Stimulated activated CD8-positive, alpha-beta memory T cell treated with anti-CD3 and anti-CD28 coated beads, Interleukin-12 subunit alpha, Interleukin-12 subunit beta, amount 100 ng/mL, for 1 hour (primary cell): Measurements from ENCODE around the gene TDRD7.

Experiments
- DNase-seq: peaks from one replicate; pipeline ENCODE4 v3.0.0-alpha.2; 2020; ENCODE audit warnings: low read depth

Gene TDRD7

DNA sequence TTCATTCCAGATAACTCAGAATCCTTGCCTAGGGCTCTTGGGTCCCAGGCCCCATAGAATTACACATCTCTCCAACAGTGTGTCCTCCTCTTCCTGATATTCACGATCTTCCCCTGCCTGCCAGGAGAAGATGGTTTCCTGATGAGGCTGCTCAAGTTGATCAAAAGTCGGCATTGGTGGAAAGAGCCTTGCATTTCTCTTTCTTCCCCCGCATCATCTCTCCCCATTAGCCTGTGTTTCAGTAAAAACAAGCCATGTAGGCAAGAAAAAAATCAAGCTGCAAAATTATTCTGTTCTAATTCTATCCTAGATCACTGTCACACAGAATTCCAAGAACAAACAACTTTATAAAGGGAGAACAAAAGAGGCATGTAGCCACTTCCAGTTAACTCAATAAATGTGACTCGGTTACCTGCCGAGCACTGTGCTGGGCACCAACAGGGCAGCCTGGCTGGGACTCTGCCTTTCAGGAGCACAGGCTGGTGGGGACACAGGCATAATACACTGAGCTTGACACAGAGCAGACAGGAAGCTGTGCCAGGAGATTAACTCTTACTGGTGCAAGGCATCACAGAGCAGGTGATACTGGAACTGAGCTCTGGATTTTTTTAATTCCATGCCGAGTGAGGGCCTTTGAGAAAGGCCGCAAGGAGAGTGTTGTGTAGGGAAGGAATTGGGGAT is 115.1 kb downstream of the TDRD7 start:
- no peak for DNase-seq

DNA sequence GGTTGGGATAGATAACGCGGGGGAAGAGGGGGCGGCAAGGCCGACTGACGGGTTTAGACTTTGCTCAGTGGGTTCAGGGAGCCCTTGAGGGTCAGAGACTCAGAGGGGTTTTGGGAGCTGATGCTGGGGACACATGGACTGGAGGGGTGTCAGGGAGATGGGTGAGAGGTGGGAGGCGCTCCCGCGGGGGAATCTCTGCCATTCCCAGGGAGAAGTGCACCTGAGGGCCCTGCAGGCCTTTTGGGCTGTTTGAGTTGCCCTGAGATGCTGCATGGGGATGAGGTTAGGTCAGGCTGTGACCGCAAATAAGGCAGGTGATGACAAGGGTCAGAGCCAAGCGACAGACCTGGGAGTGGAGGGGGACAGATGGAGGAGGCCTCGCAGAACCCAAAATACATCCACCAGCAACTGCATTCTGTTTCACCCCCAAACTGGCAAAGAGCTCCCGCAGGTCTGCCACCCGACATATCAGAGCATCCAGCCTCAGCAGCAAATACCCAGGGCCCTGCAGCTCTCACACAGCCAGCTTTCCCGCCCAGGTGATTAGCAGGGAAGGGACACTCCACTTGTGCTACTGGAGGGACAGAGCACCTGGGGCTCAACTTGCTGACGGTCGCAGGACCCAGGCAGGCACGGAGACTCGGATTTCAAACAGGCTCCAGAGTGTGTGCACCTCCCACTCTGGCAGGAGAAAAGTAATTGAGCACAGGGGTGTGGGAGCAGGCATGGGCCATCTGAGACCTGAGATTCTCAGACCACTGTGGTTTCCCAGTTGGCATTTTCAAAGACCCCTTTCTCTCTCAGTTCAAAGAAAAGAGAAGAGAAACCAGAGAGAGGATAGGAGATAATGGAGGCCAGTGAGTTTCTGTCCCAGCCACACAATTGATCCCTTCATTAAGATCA is 116.0 kb downstream of the TDRD7 start:
- no peak for DNase-seq

DNA sequence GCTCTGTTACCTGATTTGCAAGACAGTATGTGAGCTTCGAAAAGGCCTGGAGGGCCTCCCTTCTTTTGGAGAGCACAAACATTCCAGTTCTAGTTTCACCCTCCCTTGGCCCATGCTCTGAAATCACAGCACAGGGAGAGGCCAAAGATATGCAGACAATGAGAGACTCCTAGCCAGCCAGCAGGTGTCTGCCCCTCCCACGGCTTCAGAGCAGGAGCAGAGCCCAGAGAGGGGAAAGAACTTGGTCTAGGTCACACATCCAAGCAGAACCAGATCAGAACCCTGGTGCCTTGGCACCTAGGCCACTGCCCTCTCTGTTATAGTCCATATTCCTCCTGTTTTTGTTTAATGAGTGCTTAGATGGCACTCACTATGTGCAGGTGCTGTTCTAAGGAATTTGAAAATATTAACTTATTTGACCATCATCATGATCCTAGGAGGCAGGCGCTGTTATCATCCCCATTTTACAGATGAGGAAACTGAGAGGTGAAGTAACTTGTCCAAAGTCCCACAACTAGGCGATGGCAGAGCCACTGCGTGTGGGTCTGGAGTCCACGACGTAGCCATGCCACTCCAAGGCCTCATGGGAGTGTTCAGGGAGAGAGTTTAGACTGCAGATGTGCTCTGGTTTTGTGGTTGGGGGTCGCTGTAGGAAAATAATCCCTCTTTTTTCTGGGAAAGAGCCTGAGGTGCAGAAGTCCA is 116.8 kb downstream of the TDRD7 start:
- no peak for DNase-seq

DNA sequence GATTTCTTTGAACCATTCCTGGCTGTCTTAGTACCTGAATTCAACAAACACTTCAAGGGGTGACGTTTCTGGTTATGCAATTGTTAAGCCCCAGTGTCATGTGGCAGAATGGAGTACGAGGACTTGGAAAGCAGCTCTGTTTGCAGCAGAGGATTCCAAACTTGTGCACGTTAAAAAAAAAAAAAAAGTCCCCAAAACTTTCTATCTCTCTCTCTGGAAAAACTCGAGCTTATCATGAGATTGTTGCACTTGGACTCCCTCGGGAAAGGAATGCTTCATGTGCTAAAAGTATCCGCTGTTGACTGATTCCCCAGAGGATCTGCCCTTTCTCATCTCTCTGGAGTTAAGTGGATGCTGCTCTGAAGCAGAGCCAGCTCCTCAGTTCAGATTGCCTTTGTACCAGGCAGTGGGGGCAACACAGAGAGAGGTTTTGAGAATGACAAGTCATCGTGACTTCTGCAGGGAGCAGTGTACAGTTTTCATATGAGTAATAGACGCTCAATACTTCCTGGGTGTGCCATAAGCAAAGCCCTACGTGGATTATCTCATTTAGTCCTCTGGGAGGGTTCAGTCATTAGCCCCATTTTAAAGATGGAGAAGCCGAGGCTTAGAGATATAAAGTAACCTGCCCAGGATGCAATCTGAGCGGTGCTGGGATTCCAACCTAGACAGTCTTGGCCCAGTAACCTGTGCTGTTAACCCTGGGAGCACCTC is 117.6 kb downstream of the TDRD7 start:
- no peak for DNase-seq

DNA sequence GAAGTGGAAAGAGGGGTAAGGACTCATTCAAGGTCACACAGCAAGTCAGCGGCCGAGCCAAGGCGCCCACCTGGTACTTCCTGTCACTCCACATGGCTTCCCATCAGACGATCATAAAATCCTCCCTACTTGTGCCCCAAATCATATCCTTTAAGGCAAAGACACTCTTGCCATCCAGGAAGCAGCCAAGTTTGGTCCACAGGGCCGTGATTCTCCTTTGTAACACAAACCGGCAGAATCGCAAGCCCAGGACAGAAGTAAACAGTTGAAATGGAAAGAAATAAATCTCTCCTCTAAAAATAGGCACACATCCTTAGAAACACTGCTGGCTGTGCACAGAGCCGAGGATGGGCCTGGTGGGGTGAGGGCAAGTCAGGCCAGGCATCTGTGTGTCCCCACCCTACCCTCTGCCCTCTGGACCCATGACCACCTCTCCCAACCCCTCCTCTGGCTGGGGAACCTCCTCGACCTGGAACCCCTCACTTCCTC is 120.0 kb downstream of the TDRD7 start:
- no peak for DNase-seq

DNA sequence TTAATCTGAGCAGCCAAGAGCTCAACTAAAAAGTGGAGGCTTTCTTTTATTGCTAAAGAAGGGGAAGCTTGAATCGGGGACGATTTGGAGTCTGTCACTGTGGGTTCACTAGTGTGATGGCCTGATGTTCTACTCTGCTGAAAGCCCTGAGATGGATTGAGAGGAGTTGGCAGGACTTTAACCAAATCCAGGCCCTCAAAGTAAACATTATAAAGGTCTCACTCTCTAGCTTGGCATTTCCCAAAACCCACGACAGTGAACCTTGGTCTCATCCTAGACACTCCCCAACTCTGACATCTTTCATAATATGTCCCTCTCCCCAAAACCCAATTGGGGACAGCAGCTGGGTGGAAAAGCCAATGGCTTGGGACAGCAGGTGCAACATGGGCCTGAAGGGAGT is 122.3 kb downstream of the TDRD7 start:
- DNase-seq = no peak

DNA sequence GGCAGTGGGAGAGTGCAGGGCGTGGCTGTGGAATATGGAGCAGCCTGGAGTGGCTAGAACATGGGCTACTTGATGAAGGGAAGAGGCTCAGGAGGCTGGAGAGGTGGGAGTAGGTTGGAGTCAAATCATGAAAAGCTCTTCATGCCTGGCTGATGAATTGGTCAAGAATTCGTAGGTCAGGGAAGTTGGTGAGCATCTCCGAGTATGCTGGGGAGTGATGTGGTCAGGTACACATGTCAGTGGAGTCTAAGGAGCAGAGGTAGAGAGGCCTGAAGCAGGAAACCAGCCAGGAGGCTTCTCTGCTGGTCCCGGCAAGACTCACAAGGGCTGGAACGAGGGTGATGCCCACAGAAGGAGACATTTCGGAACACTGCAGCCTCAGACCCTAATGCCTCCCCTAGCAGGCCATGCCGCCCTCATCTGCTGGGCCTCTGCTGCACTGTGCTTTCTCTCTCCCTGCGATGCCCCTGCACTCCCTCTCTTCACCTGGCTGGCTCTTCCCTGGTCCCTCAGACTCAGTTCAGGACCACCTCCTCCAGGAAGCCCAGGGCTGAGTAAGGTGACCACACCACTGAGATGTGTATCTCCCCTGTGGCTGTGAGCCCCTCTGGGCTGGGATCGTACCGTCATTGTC is 123.2 kb downstream of the TDRD7 start:
- DNase-seq = no peak

DNA sequence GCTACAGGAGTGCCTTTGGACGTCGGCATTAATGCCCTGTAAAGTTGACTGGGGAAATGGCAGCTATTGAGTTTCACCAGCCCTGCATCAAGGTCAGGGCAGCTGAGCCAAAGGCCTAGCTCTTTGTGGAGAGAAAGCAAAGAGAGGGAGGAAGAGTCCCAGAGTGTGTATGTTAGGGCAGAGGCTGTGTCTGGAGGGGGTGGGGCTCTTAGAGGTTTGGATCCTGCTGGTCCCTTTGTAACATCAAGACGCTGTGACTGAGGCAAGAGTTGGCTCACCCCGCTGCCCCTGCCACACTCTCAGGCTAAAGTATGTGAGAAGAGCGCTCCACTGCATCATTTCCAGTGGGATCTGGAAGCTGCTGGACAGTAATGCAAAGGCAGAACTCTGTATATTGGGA is 123.9 kb downstream of the TDRD7 start:
- DNase-seq = no peak

DNA sequence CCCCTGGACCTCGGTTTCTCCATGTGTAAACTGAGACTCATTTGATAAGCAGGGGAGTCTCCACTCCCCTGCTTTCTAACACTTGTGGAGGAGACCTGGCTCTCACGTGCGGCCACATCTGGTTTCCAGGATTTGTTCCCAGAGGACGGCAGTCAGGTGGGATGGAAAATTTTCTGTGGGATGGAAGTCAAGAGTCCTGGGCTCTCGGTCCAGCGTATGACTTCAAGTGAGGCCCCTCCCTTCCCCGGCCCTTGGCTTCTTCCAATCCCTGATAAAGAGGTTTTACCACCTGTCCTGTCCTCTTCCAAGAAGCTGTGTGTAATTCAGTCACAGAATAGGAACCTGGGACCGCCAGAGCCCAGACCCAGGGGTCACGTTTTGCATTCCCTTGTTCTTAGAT is 124.6 kb downstream of the TDRD7 start:
- DNase-seq = no peak

DNA sequence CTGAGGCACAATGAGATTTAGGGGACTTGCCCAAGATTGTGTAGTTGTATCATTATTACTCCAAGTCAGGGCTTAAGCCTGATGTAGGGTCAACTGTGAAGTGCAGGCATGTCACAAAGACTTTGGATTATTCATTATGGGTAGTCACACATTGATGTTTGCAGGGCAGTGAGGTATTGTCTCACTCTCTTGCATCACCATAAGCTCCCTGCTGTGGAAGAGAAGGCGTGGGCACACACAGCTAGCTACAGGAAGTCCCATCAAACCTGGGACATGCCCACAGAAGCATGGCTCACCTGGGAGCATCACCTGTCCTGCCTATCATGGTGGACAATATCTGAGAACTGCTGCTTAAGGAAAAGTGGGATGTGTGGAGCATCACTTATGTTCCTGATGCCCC is 131.7 kb downstream of the TDRD7 start:
- DNase-seq = no peak

DNA sequence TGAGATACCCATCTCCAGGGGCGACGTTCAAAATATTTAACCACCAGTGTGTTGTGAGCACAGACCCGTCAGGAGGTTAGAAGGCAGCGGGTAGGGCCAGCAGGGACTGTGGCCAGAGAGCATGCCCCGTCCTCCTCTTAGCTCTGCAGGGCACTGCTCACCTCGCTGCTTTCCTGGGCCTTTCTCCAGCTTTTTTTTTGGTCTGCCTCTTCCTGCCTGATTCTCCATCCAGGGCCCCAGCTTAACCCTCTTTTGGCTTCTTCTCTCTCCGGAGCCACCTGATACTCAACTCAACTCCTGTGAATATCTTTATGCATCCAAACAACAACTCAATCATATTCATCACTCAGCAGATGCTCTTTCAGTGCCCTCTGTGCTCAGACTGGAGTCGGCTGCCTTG is 133.6 kb downstream of the TDRD7 start:
- no peak for DNase-seq
